ENCODE data around the gene TCF7L2. TPM values are rescaled to one million over a fixed set of nuclear protein-coding genes. Genes with fewer than 3 reads are reported as not detected.

The TCF7L2 gene
- total RNA-seq, 3 donors from 2014 or later = 0.76 to 1.9 (median 0.90) TPM

GRCh38 chr10:113179966-113180365, 229.9 kb downstream of the TCF7L2 start:
- no peak for ATAC-seq
- H3K4me1 Mint-ChIP-seq (ENCODE audit: low read depth) = no peaks in the 10 kb centered on the region
- DNase-seq = no peak
- no peak overlapping the region for H3K4me3 Mint-ChIP-seq
- H3K9me3 Mint-ChIP-seq = no peaks in the 10 kb centered on the region
- no peaks in the 10 kb centered on the region for H3K27me3 Mint-ChIP-seq (ENCODE audit: low read depth)
- no peaks in the 10 kb centered on the region for H3K36me3 Mint-ChIP-seq (ENCODE audit: insufficient read depth)

DNA sequence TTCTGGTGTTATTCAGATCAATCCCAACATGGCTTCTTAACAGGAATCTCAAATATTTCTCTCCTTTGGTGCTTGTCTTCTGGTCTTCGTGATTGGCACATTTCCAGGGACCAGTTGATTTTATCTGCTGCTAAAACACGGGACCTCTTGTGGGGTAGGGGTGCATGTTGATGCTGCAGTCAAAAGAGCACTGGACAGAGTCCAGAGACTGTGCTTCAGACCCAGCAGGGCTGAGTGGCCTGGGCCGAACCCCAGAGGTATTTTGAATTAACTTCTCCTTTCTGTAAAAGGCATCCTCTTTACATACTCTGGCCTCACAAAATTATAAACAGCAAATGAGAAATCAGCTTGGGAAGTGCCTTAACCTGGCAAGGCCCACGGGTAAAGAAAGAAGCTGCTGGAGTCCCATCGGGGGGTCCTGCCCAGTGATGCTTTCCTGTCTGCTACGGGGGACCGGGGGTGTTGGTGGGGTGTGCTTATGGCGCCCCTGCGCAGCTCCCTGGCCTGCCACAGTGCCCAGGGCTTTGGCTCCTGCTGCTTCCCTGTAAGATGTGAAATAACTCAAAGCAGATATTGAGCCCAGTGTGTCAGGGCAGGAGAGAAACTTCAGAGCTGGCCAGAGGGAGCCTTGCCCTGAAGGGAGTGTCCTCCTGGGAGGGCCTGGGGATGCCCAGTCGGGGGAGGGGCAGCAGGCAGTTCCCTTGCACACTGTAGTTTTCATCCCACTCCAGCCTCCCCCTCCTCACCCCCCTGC, 230.5 kb downstream of the TCF7L2 start:
- no peaks in the 10 kb centered on the region for H3K9me3 Mint-ChIP-seq
- no peak for ATAC-seq
- no peaks in the 10 kb centered on the region for H3K36me3 Mint-ChIP-seq (ENCODE audit: insufficient read depth)
- DNase-seq = no peak
- H3K4me1 Mint-ChIP-seq (ENCODE audit: low read depth) = no peaks in the 10 kb centered on the region
- H3K4me3 Mint-ChIP-seq = no peak overlapping the region
- H3K27me3 Mint-ChIP-seq (ENCODE audit: low read depth) = no peaks in the 10 kb centered on the region

DNA sequence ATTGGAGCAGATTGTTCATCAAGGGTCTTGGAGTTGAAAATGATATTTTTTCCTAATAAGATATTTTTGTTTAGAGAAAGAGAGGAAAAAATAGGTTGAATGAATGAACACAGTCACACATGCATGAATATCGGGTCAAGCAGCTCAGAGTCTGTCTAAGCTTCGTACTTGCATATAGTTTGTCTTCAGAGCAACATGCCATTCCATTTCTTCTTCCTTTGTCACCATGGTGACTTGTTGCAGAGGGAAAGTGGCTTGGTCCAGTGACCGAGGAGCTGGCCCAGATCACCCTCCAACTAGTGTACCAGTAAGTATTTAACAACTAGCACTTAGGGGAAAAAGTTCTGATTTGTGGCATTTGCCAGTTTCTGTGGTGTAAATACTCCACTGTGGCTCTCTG, 232.1 kb downstream of the TCF7L2 start:
- ATAC-seq (no peak), DNase-seq (no peak)
- H3K4me1 Mint-ChIP-seq (ENCODE audit: low read depth) = no peaks in the 10 kb centered on the region
- no peaks in the 10 kb centered on the region for H3K27me3 Mint-ChIP-seq (ENCODE audit: low read depth)
- no peaks in the 10 kb centered on the region for H3K36me3 Mint-ChIP-seq (ENCODE audit: insufficient read depth)
- H3K4me3 Mint-ChIP-seq = no peak overlapping the region
- H3K9me3 Mint-ChIP-seq = no peaks in the 10 kb centered on the region

- Mint-ChIP-seq H3K27me3 (ENCODE audit: low read depth) (no peaks in the 10 kb centered on the region), H3K36me3 (ENCODE audit: insufficient read depth) (no peaks in the 10 kb centered on the region), H3K4me1 (ENCODE audit: low read depth) (no peaks in the 10 kb centered on the region), H3K9me3 (no peaks in the 10 kb centered on the region), H3K4me3 (no peak overlapping the region)
- DNase-seq (no peak), ATAC-seq (no peak)
These were observed 233.5 kb downstream of the TCF7L2 start for GRCh38 chr10:113183573-113183972.

DNA sequence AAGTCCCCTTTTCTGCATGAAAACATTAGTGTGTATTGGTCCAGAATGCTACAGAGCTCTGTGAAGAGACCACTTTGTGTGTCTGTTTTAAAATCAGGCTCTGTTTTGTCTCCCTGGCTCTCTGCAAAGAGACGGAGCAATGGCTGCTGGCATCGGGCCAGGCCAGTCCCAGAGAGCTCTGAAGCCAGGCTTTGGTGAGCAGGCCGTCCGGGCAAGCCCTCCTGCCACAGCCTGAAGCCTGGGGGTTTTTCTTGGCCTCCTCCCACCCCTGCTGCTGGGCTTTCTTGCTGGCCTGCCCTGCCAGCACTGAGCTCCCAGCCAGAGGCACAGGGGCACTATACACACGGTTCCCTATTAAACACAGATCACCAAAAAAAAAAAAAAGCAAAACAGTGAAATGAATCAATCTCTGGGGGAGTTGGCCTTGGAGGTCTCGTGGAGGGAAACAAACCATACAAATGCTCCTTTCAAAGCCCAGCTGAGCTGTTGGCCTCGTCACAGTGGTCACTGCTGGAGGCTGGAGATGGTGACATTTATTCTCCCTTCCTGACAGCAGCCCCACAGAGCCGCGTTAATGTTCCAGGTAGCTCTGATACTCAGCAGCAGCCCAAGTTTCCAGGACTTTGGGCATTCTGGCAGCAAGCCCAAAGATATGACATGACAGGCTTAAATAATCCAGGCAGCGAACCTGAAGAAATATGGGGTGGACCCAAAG, 237.2 kb downstream of the TCF7L2 start:
- DNase-seq = no peak
- no peak for ATAC-seq
- H3K36me3 Mint-ChIP-seq (ENCODE audit: insufficient read depth) = no peaks in the 10 kb centered on the region
- no peaks in the 10 kb centered on the region for H3K27me3 Mint-ChIP-seq (ENCODE audit: low read depth)
- no peaks in the 10 kb centered on the region for H3K9me3 Mint-ChIP-seq
- no peaks in the 10 kb centered on the region for H3K4me1 Mint-ChIP-seq (ENCODE audit: low read depth)
- no peak overlapping the region for H3K4me3 Mint-ChIP-seq

DNA sequence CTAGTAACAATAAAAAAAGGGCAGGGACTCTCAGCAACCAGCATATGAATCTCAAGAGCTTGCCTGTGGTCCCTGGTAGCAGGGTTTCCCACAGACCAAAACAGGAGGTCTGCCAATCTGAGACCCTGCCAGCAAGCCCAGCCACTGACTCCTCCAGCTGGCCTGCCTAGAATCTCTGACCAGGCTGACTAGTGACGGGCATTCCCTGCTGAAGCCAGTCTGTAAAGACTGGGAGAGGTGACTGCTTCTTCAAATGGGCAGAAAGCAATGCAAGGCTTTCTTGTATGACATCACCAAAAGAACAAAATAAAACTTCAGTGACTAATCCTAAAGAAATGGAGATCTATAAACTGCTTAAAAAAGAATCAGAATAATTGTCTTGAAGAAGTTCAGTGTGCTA, 249.4 kb downstream of the TCF7L2 start:
- Mint-ChIP-seq H3K4me3 (no peak overlapping the region), H3K4me1 (ENCODE audit: low read depth) (no peaks in the 10 kb centered on the region), H3K27me3 (ENCODE audit: low read depth) (peaks cover 2% of the 10 kb centered on the region), H3K9me3 (peaks cover 19% of the 10 kb centered on the region), H3K36me3 (ENCODE audit: insufficient read depth) (no peaks in the 10 kb centered on the region)
- ATAC-seq (no peak), DNase-seq (no peak)

DNA sequence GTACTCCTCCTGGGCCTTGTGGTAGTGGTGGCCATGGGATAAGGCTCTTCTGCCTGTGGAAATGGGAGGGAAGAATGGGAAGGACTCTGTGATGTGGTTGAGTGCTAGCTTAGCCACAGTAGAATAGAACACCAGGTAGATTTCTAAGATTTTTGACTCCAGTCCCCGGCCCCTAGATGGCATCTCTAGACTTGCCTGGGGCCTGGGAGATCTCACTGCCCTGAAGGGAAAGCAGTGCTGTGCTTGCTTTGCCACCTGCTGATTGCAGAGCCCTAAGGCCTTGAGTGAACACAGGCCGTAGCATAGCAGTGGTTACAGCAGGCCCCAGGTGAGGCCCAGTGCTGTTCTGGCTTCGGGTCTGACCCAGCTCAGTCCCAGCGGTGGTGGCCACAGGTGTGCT, 252.0 kb downstream of the TCF7L2 start:
- peaks cover 34% of the 10 kb centered on the region for H3K9me3 Mint-ChIP-seq
- peaks cover 2% of the 10 kb centered on the region for H3K27me3 Mint-ChIP-seq (ENCODE audit: low read depth)
- H3K36me3 Mint-ChIP-seq (ENCODE audit: insufficient read depth) = no peaks in the 10 kb centered on the region
- no peaks in the 10 kb centered on the region for H3K4me1 Mint-ChIP-seq (ENCODE audit: low read depth)
- ATAC-seq = no peak
- no peak for DNase-seq
- H3K4me3 Mint-ChIP-seq = no peak overlapping the region

DNA sequence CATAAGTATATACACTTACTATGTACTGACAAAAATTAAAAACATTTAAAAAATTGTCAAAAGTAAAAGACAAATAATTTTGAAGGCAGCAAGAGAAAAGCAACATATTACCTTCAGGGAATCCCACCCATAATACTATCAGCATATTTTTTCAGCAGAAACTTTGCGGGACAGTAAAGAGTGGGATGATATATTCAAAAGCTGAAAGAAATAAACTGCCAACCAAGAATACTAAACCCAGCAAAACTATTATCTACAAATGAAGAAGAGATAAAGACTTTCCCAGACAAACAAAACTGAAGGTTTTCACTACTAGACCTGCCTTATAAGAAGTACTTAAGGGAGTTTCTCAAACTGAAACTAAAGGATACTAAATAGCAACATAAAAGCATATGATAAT, 257.9 kb downstream of the TCF7L2 start:
- no peaks in the 10 kb centered on the region for H3K36me3 Mint-ChIP-seq (ENCODE audit: insufficient read depth)
- peaks cover 45% of the 10 kb centered on the region for H3K9me3 Mint-ChIP-seq
- DNase-seq (no peak), ATAC-seq (no peak)
- H3K27me3 Mint-ChIP-seq (ENCODE audit: low read depth) = no peaks in the 10 kb centered on the region
- no peak overlapping the region for H3K4me3 Mint-ChIP-seq
- H3K4me1 Mint-ChIP-seq (ENCODE audit: low read depth) = no peaks in the 10 kb centered on the region

DNA sequence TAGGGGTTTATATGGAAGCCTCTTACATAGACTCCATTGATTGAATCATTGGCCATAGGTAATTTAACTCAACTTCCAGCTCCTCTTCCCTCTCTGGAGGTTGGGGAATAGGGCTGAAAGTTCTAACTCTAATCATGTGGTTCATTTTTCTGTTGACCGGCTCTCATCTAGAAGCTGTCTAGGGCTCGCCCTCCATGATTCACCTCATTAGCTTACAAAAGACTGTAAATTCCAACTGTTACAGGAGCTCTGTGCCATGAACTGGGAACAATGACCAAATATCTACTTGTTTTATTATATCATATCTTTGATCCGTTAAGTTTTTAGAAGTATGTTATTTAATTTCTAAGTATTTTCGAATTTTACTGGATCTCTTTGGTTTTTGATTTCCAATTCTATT, 263.0 kb downstream of the TCF7L2 start:
- Mint-ChIP-seq H3K9me3 (peaks cover 11% of the 10 kb centered on the region), H3K27me3 (ENCODE audit: low read depth) (no peaks in the 10 kb centered on the region), H3K4me3 (no peak overlapping the region), H3K4me1 (ENCODE audit: low read depth) (no peaks in the 10 kb centered on the region), H3K36me3 (ENCODE audit: insufficient read depth) (no peaks in the 10 kb centered on the region)
- ATAC-seq (no peak), DNase-seq (no peak)

GRCh38 chr10:113214331-113214730, 264.3 kb downstream of the TCF7L2 start:
- H3K4me3 Mint-ChIP-seq = no peak overlapping the region
- peaks cover 4% of the 10 kb centered on the region for H3K27me3 Mint-ChIP-seq (ENCODE audit: low read depth)
- DNase-seq (no peak), ATAC-seq (no peak)
- H3K9me3 Mint-ChIP-seq = no peaks in the 10 kb centered on the region
- no peaks in the 10 kb centered on the region for H3K4me1 Mint-ChIP-seq (ENCODE audit: low read depth)
- no peaks in the 10 kb centered on the region for H3K36me3 Mint-ChIP-seq (ENCODE audit: insufficient read depth)

- DNase-seq (no peak), ATAC-seq (no peak)
- Mint-ChIP-seq H3K4me3 (no peak overlapping the region), H3K9me3 (no peaks in the 10 kb centered on the region), H3K36me3 (ENCODE audit: insufficient read depth) (no peaks in the 10 kb centered on the region), H3K27me3 (ENCODE audit: low read depth) (peaks cover 5% of the 10 kb centered on the region), H3K4me1 (ENCODE audit: low read depth) (no peaks in the 10 kb centered on the region)
These were observed 266.1 kb downstream of the TCF7L2 start for GRCh38 chr10:113216102-113216501.

Measured in activated T-cell treated with anti-CD3 and anti-CD28 coated beads, Interleukin-2, amount 50 U/mL, for 4 hours (primary cell).